Measurements from ENCODE around the gene SH3BGRL3. TPM values are rescaled to one million over a fixed set of nuclear protein-coding genes. Genes with fewer than 3 reads are reported as not detected.

The SH3BGRL3 gene
- total and polyA plus RNA-seq, 2 of the 13 experiments (the other 11 are each of a cell fraction or from before 2014, with no cell fraction given), result 11.4 to 12.2 TPM

DNA sequence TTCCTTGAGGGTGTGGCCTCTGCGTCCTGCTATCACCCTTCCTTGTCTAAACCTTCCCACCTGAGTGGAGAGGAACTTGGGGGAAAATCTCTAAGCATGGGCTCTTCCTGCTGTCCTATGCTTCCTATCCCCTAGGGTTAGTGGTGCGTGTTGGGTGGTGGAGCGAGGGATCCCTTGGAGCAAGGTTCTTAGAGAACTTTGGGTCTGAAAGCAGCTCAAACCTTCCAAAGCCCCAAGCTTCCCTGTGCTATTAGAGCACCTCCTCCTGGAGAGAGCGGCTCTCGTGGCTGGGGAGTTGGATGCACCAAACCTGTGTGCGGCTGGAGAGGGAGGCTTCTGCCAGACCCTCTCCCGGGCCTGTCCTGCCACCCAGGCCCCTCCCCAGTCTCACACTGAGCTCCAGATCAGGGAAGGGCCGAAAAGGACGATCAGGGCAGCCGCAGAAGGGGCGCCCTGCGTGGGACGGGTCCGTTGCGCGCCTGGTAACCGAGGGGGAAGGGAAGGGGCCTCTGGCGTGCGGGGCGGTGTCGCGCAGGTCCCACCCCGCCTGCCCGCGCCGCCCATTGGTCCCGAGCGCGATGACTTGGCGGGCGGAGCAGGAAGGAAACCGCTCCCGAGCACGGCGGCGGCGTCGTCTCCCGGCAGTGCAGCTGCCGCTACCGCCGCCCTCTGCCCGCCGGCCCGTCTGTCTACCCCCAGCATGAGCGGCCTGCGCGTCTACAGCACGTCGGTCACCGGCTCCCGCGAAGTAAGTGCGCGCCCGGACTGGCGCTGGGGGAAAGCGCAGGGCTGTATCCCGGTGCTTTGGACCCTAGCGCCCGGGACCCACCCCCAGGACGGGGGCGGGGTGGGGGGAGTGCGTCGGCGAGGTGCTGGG, at the start of gene SH3BGRL3 (continued):
- TF ChIP-seq, protein P1, sequence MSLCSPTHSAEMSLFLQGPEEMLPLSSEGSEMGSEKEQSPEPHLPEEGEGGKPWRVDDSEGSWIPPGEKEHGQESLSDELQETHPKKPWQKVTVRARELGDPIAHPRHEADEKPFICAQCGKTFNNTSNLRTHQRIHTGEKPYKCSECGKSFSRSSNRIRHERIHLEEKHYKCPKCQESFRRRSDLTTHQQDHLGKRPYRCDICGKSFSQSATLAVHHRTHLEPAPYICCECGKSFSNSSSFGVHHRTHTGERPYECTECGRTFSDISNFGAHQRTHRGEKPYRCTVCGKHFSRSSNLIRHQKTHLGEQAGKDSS (CRISPR knock-in tag; IDR thresholded peaks at IDR 0.05; ENCODE audit: borderline replicate concordance, low read depth), result 0 out of 2 replicates have a peak, but pooled peaks have one; percentile 47
- TF ChIP-seq MIXL1 (CRISPR knock-in tag; IDR thresholded peaks at IDR 0.05), result 0 out of 2 replicates have a peak, but pooled peaks have one; percentile 37
- peak; percentile 73 for TF ChIP-seq KAT8 (CRISPR knock-in tag; IDR thresholded peaks at IDR 0.05)
- peak; percentile 92 for TF ChIP-seq TOPORS (CRISPR knock-in tag; IDR thresholded peaks at IDR 0.05)
- peak; percentile 84 for TF ChIP-seq NFYB (CRISPR knock-in tag; IDR thresholded peaks at IDR 0.05)
- TF ChIP-seq, protein P2, sequence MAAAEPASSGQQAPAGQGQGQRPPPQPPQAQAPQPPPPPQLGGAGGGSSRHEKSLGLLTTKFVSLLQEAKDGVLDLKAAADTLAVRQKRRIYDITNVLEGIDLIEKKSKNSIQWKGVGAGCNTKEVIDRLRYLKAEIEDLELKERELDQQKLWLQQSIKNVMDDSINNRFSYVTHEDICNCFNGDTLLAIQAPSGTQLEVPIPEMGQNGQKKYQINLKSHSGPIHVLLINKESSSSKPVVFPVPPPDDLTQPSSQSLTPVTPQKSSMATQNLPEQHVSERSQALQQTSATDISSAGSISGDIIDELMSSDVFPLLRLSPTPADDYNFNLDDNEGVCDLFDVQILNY (CRISPR knock-in tag; conservative IDR thresholded peaks at IDR 0.05), result 0 out of 2 replicates have a peak, but pooled peaks have one; percentile 29
- TF ChIP-seq, protein P3, sequence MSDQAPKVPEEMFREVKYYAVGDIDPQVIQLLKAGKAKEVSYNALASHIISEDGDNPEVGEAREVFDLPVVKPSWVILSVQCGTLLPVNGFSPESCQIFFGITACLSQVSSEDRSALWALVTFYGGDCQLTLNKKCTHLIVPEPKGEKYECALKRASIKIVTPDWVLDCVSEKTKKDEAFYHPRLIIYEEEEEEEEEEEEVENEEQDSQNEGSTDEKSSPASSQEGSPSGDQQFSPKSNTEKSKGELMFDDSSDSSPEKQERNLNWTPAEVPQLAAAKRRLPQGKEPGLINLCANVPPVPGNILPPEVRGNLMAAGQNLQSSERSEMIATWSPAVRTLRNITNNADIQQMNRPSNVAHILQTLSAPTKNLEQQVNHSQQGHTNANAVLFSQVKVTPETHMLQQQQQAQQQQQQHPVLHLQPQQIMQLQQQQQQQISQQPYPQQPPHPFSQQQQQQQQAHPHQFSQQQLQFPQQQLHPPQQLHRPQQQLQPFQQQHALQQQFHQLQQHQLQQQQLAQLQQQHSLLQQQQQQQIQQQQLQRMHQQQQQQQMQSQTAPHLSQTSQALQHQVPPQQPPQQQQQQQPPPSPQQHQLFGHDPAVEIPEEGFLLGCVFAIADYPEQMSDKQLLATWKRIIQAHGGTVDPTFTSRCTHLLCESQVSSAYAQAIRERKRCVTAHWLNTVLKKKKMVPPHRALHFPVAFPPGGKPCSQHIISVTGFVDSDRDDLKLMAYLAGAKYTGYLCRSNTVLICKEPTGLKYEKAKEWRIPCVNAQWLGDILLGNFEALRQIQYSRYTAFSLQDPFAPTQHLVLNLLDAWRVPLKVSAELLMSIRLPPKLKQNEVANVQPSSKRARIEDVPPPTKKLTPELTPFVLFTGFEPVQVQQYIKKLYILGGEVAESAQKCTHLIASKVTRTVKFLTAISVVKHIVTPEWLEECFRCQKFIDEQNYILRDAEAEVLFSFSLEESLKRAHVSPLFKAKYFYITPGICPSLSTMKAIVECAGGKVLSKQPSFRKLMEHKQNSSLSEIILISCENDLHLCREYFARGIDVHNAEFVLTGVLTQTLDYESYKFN (CRISPR knock-in tag; conservative IDR thresholded peaks at IDR 0.05), result peak; percentile 35; the same call in 1 of the 2 replicates
- peak; percentile 82 for TF ChIP-seq NRL (CRISPR knock-in tag; IDR thresholded peaks at IDR 0.05; ENCODE audit: borderline replicate concordance)
- TF ChIP-seq TGIF2 (CRISPR knock-in tag; IDR thresholded peaks at IDR 0.05), result peak; percentile 60; the same call in 1 of the 2 replicates
- peak; percentile 35 for TF ChIP-seq GABPA (IDR thresholded peaks at IDR 0.05; ENCODE audit: low read depth, low read length)
- no peak for TF ChIP-seq GABPA (CRISPR knock-in tag; IDR thresholded peaks at IDR 0.05; ENCODE audit: low read depth)
- TF ChIP-seq, protein P4, sequence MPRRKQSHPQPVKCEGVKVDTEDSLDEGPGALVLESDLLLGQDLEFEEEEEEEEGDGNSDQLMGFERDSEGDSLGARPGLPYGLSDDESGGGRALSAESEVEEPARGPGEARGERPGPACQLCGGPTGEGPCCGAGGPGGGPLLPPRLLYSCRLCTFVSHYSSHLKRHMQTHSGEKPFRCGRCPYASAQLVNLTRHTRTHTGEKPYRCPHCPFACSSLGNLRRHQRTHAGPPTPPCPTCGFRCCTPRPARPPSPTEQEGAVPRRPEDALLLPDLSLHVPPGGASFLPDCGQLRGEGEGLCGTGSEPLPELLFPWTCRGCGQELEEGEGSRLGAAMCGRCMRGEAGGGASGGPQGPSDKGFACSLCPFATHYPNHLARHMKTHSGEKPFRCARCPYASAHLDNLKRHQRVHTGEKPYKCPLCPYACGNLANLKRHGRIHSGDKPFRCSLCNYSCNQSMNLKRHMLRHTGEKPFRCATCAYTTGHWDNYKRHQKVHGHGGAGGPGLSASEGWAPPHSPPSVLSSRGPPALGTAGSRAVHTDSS (CRISPR knock-in tag; conservative IDR thresholded peaks at IDR 0.05), result peak; percentile 67; the same call in 1 of the 2 replicates
- TF ChIP-seq ZNF746 (CRISPR knock-in tag; IDR thresholded peaks at IDR 0.05), result peak; percentile 57
- TF ChIP-seq SPEN (CRISPR knock-in tag; IDR thresholded peaks at IDR 0.05; ENCODE audit: low read depth), result peak; percentile 66; the same call in 1 of the 2 replicates
- peak; percentile 40; the same call in 1 of the 2 replicates for TF ChIP-seq KDM5B (CRISPR knock-in tag; IDR thresholded peaks at IDR 0.05; ENCODE audit: borderline replicate concordance)
- TF ChIP-seq ZNF724P (CRISPR knock-in tag; IDR thresholded peaks at IDR 0.05; ENCODE audit: borderline replicate concordance), result peak; percentile 77; the same call in 1 of the 2 replicates
- TF ChIP-seq, protein P5, sequence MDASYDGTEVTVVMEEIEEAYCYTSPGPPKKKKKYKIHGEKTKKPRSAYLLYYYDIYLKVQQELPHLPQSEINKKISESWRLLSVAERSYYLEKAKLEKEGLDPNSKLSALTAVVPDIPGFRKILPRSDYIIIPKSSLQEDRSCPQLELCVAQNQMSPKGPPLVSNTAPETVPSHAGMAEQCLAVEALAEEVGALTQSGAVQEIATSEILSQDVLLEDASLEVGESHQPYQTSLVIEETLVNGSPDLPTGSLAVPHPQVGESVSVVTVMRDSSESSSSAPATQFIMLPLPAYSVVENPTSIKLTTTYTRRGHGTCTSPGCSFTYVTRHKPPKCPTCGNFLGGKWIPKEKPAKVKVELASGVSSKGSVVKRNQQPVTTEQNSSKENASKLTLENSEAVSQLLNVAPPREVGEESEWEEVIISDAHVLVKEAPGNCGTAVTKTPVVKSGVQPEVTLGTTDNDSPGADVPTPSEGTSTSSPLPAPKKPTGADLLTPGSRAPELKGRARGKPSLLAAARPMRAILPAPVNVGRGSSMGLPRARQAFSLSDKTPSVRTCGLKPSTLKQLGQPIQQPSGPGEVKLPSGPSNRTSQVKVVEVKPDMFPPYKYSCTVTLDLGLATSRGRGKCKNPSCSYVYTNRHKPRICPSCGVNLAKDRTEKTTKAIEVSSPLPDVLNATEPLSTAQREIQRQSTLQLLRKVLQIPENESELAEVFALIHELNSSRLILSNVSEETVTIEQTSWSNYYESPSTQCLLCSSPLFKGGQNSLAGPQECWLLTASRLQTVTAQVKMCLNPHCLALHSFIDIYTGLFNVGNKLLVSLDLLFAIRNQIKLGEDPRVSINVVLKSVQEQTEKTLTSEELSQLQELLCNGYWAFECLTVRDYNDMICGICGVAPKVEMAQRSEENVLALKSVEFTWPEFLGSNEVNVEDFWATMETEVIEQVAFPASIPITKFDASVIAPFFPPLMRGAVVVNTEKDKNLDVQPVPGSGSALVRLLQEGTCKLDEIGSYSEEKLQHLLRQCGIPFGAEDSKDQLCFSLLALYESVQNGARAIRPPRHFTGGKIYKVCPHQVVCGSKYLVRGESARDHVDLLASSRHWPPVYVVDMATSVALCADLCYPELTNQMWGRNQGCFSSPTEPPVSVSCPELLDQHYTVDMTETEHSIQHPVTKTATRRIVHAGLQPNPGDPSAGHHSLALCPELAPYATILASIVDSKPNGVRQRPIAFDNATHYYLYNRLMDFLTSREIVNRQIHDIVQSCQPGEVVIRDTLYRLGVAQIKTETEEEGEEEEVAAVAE (CRISPR knock-in tag; IDR thresholded peaks at IDR 0.05; ENCODE audit: borderline replicate concordance), result peak; percentile 25; the same call in 1 of the 2 replicates
